Measurements from ENCODE around the gene ASIC5.

DNA sequence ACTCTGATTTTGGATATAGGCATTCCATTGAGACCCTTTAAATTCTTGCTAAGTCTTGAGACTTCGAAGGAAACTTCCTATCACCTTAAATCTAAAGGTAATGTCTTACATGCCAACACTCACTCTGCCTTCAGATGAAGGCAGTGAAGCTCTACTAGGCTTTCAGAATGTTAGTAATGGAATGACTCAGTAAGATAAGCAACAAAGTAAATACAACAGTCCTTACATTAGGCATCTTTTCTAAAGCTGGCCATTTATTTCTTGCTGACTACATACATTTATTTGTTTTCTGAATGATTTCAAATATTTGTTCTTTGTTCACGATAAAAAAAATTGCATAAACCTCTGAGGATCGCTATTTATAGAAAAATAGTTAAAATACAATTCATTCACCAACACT lies 43.5 kb downstream of the ASIC5 start:
- TF ChIP-seq, protein P1, sequence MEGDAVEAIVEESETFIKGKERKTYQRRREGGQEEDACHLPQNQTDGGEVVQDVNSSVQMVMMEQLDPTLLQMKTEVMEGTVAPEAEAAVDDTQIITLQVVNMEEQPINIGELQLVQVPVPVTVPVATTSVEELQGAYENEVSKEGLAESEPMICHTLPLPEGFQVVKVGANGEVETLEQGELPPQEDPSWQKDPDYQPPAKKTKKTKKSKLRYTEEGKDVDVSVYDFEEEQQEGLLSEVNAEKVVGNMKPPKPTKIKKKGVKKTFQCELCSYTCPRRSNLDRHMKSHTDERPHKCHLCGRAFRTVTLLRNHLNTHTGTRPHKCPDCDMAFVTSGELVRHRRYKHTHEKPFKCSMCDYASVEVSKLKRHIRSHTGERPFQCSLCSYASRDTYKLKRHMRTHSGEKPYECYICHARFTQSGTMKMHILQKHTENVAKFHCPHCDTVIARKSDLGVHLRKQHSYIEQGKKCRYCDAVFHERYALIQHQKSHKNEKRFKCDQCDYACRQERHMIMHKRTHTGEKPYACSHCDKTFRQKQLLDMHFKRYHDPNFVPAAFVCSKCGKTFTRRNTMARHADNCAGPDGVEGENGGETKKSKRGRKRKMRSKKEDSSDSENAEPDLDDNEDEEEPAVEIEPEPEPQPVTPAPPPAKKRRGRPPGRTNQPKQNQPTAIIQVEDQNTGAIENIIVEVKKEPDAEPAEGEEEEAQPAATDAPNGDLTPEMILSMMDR (conservative IDR thresholded peaks at IDR 0.05; ENCODE audit: low read depth, low read length): no peak
- no peak for TF ChIP-seq EZH2 (IDR thresholded peaks at IDR 0.05; ENCODE audit: borderline replicate concordance, low read depth, low read length, poor library complexity, severe bottlenecking)

Measured in A673 (cell line).